Liver (tissue), 3 donors: Measurements from ENCODE around the gene PCYT1A.

ENCODE experiments used
- HNF4A ChIP-seq, 2 donors: conservative IDR thresholded peaks; 2 replicates each; pipeline ENCODE4 v1.6.1; 2016; ENCODE audit warnings: antibody characterized with exemption in 2 of 2, mild to moderate bottlenecking in 2 of 2
- HNF4G ChIP-seq: IDR thresholded peaks from 2 replicates; pipeline ENCODE4 v1.6.1; 2016; ENCODE audit warnings: antibody characterized with exemption
- SP1 ChIP-seq: IDR thresholded peaks from 2 replicates; pipeline ENCODE4 v1.6.1; 2018; ENCODE audit warnings: antibody characterized with exemption, mild to moderate bottlenecking
- TAF1 ChIP-seq: conservative IDR thresholded peaks from 2 replicates; pipeline ENCODE4 v1.6.1; 2016; ENCODE audit warnings: antibody characterized with exemption, mild to moderate bottlenecking
- TF ChIP-seq, protein P1 (sequence below): fragments of 150-350 bp; IDR thresholded peaks from 2 replicates; pipeline ENCODE4 v1.5.1; 2017; ENCODE audit warnings: improper control_type of control experiment, low read depth, low read length; ENCODE audit not compliant: missing input control
- TF ChIP-seq, protein P2 (sequence below): IDR thresholded peaks from 2 replicates; pipeline ENCODE4 v1.6.1; 2016; ENCODE audit warnings: antibody characterized with exemption, mild to moderate bottlenecking
- TF ChIP-seq, protein P3 (sequence below): IDR thresholded peaks from 2 replicates; pipeline ENCODE4 v1.6.1; 2016; ENCODE audit warnings: antibody characterized with exemption
- TF ChIP-seq, protein P4 (sequence below): IDR thresholded peaks from 2 replicates; pipeline ENCODE4 v1.6.1; 2016; ENCODE audit warnings: antibody characterized with exemption
- donor health status: healthy.
- donor health status: healthy.

DNA sequence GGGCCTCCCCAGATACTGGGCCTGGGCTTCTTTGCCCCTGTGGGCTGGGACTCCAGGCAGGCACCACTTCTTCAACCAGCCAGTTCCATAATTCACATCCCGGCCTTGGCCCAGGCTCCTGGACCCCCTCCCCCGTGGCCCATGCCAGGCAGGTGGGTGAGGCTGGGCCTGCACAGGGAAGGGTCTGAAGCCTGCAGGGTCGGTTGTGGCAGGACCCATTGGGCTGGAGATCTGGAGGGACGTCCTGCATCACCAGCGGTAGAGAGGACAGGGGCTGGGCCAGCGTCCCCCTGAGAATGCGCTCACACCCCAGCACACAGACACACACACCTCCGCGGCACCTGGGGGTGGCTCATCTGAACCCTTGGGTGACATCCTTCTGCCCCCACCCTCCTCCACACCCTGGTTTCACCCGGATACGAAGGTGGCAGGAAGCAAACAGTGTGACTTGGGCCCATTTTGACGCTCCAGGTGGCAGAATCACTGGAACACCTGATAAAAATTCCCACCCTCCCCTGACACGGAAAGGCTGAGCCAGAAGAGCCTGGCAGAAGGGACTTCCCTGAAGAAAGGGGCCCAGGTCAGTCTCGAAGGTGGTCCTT is 91.8 kb downstream of the PCYT1A start:
- TF ChIP-seq, protein P1, sequence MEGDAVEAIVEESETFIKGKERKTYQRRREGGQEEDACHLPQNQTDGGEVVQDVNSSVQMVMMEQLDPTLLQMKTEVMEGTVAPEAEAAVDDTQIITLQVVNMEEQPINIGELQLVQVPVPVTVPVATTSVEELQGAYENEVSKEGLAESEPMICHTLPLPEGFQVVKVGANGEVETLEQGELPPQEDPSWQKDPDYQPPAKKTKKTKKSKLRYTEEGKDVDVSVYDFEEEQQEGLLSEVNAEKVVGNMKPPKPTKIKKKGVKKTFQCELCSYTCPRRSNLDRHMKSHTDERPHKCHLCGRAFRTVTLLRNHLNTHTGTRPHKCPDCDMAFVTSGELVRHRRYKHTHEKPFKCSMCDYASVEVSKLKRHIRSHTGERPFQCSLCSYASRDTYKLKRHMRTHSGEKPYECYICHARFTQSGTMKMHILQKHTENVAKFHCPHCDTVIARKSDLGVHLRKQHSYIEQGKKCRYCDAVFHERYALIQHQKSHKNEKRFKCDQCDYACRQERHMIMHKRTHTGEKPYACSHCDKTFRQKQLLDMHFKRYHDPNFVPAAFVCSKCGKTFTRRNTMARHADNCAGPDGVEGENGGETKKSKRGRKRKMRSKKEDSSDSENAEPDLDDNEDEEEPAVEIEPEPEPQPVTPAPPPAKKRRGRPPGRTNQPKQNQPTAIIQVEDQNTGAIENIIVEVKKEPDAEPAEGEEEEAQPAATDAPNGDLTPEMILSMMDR, result no peak
- TF ChIP-seq TAF1 (no peak), HNF4G (no peak), HNF4A (conservative IDR thresholded peaks at IDR 0.05) (no peak), SP1 (no peak)
- TF ChIP-seq, protein P2, sequence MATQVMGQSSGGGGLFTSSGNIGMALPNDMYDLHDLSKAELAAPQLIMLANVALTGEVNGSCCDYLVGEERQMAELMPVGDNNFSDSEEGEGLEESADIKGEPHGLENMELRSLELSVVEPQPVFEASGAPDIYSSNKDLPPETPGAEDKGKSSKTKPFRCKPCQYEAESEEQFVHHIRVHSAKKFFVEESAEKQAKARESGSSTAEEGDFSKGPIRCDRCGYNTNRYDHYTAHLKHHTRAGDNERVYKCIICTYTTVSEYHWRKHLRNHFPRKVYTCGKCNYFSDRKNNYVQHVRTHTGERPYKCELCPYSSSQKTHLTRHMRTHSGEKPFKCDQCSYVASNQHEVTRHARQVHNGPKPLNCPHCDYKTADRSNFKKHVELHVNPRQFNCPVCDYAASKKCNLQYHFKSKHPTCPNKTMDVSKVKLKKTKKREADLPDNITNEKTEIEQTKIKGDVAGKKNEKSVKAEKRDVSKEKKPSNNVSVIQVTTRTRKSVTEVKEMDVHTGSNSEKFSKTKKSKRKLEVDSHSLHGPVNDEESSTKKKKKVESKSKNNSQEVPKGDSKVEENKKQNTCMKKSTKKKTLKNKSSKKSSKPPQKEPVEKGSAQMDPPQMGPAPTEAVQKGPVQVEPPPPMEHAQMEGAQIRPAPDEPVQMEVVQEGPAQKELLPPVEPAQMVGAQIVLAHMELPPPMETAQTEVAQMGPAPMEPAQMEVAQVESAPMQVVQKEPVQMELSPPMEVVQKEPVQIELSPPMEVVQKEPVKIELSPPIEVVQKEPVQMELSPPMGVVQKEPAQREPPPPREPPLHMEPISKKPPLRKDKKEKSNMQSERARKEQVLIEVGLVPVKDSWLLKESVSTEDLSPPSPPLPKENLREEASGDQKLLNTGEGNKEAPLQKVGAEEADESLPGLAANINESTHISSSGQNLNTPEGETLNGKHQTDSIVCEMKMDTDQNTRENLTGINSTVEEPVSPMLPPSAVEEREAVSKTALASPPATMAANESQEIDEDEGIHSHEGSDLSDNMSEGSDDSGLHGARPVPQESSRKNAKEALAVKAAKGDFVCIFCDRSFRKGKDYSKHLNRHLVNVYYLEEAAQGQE, result no peak
- TF ChIP-seq, protein P3, sequence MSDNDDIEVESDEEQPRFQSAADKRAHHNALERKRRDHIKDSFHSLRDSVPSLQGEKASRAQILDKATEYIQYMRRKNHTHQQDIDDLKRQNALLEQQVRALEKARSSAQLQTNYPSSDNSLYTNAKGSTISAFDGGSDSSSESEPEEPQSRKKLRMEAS, result no peak
- TF ChIP-seq, protein P4, sequence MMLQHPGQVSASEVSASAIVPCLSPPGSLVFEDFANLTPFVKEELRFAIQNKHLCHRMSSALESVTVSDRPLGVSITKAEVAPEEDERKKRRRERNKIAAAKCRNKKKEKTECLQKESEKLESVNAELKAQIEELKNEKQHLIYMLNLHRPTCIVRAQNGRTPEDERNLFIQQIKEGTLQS, result no peak
